HepG2 (cell line): ENCODE data around the gene FOSB. TPM values are rescaled to one million over a fixed set of nuclear protein-coding genes. Genes with fewer than 3 reads are reported as not detected.

Experiments used
- BHLHE40 ChIP-seq: IDR thresholded peaks from 2 replicates; pipeline ENCODE4 v1.6.1; 2011; ENCODE audit warnings: low read length, improper control_type of control experiment
- CENPT ChIP-seq: sonication (generic); formaldehyde crosslinking; IDR thresholded peaks from 2 replicates; pipeline ENCODE4 v1.8.0; 2022; ENCODE audit warnings: low read depth, mild to moderate bottlenecking, moderate library complexity, missing genetic modification reagents
- DBP ChIP-seq: sonication (generic); formaldehyde crosslinking; IDR thresholded peaks from 2 replicates; pipeline ENCODE4 v1.4.0; 2020; ENCODE audit warnings: missing genetic modification reagents; ENCODE audit errors: not compliant biosample characterization
- FOXO4 ChIP-seq: sonication (generic); formaldehyde crosslinking; conservative IDR thresholded peaks from 2 replicates; pipeline ENCODE4 v1.8.1; 2023; ENCODE audit warnings: missing genetic modification reagents
- HHEX ChIP-seq: IDR thresholded peaks from 2 replicates; pipeline ENCODE4 v1.6.1; 2016; ENCODE audit warnings: control low read depth
- ISX ChIP-seq: sonication (generic); formaldehyde crosslinking; conservative IDR thresholded peaks from 2 replicates; pipeline ENCODE4 v1.5.0; 2020; ENCODE audit warnings: missing genetic modification reagents
- MYC ChIP-seq: sonication (generic); formaldehyde crosslinking; IDR thresholded peaks from 2 replicates; pipeline ENCODE4 v1.9.0; 2021; ENCODE audit warnings: missing genetic modification reagents, borderline replicate concordance
- ZNF407 ChIP-seq: sonication (generic); formaldehyde crosslinking; IDR thresholded peaks from one replicate; pipeline ENCODE4 v1.5.1; 2020; ENCODE audit warnings: mild to moderate bottlenecking, missing genetic modification reagents; ENCODE audit errors: not compliant biosample characterization
- ZNF687 ChIP-seq: sonication (generic); formaldehyde crosslinking; IDR thresholded peaks from 2 replicates; pipeline ENCODE4 v1.5.1; 2020; ENCODE audit warnings: mild to moderate bottlenecking, missing genetic modification reagents, moderate library complexity
- ZNF780A ChIP-seq: sonication (generic); formaldehyde crosslinking; IDR thresholded peaks from 2 replicates; pipeline ENCODE4 v1.8.0; 2022; ENCODE audit warnings: mild to moderate bottlenecking, missing genetic modification reagents, moderate library complexity
- ZNF850 ChIP-seq: sonication (generic); formaldehyde crosslinking; conservative IDR thresholded peaks from 2 replicates; pipeline ENCODE4 v1.9.0; 2021; ENCODE audit warnings: mild to moderate bottlenecking, missing genetic modification reagents
- ZSCAN20 ChIP-seq: sonication (generic); formaldehyde crosslinking; IDR thresholded peaks from 2 replicates; pipeline ENCODE4 v1.4.0; 2020; ENCODE audit warnings: missing genetic modification reagents, mild to moderate bottlenecking, borderline replicate concordance
- polyA plus RNA-seq, 8 experiments: library from polyadenylated mRNA; depleted of rRNA in 3 of 8; stranded (reverse) in 7 of 8; unstranded in 1 of 8; fragments of >200 nt; fragmentation: Illumina TruSeq in 4 of 8; extraction: Trizol in 4 of 8; gene quantifications; 2 replicates each; pipeline versions ENCODE4 v1.2.1 to v1.2.3, GENCODE V29; 2011 to 2016; ENCODE audit warnings: low read depth in 4 of 8, missing spikeins in 1 of 8, mixed read lengths in 1 of 8; ENCODE audit not compliant: insufficient read depth in 1 of 8
- total RNA-seq, 5 experiments: library from RNA; depleted of rRNA; stranded (reverse); fragments of >200 nt; fragmentation: Illumina TruSeq; extraction: Trizol; gene quantifications; 2 replicates each; pipeline ENCODE4 v1.2.3, GENCODE V29; 2016; ENCODE audit warnings: low read depth in 1 of 5

Gene FOSB
- total and polyA plus RNA-seq, 2 of the 13 experiments (the other 11 are each of a cell fraction or from before 2014, with no cell fraction given), result 2.8 to 6.0 TPM

GRCh38 chr19:45514376-45515051, 46.7 kb downstream of the FOSB start (continued):
- TF ChIP-seq ZNF687 (CRISPR knock-in tag), result peak; percentile 91
- TF ChIP-seq FOXO4 (CRISPR knock-in tag), result no peak
- no peak for TF ChIP-seq DBP
- no peak for TF ChIP-seq ZSCAN20 (CRISPR knock-in tag)
- TF ChIP-seq ZNF850 (CRISPR knock-in tag), result no peak
- TF ChIP-seq ZNF780A (CRISPR knock-in tag), result no peak
- no peak for TF ChIP-seq BHLHE40
- peak; percentile 78; the same call in 1 of the 2 replicates for TF ChIP-seq MYC (CRISPR knock-in tag)
- TF ChIP-seq ISX (CRISPR knock-in tag), result no peak
- TF ChIP-seq CENPT (CRISPR knock-in tag), result no peak
- TF ChIP-seq ZNF407 (CRISPR knock-in tag), result no peak
- no peak for TF ChIP-seq HHEX
